ENCODE results near the gene FSTL4. TPM values are rescaled to one million over a fixed set of nuclear protein-coding genes. Genes with fewer than 3 reads are reported as not detected.
A peak's percentile ranks its signal among the peaks of the same experiment; 100 is the strongest.

FSTL4 gene
- total RNA-seq, 2 experiments from 2014 or later, result not detected

DNA sequence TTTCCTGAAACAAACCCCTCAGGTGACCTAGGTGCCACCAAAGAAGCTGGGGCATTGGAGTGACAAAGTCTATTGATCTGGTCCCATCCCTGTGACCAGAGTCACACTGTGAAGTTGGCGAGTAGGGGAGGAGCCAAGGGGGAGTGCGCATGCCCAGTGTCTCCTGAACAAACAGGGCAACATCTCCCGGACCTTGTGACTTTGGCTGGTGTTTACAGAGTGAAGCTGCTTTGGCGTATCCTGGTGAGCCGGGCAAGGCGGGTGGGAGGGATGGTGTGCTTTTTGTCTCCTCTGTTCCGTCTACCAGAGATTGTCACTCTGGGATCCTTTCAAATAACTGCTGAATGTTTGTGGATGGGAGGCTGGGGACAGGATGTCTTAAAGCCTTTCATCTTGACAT, 356.1 kb downstream of the FSTL4 start:
- Histone ChIP-seq H3K27ac (ENCODE audit: low read depth, low read length, poor library complexity, severe bottlenecking) (no peak overlapping the region), H3K79me2 (ENCODE audit: insufficient read depth, low read depth, low read length) (no peaks in the 10 kb centered on the region), H3K4me2 (ENCODE audit: low read length) (no peak overlapping the region), H3K9me3 (ENCODE audit: low read length) (no peaks in the 10 kb centered on the region), H4K20me1 (ENCODE audit: insufficient read depth, low read length) (no peaks in the 10 kb centered on the region), H3K36me3 (ENCODE audit: insufficient read depth, low read length) (no peaks in the 10 kb centered on the region), H3K9me2 (ENCODE audit: insufficient read depth, low read length) (no peaks in the 10 kb centered on the region), H3K4me1 (ENCODE audit: insufficient read depth, low read length, poor library complexity, severe bottlenecking) (no peaks in the 10 kb centered on the region), H3K4me3 (ENCODE audit: low read depth, low read length, poor library complexity, severe bottlenecking) (no peak overlapping the region), H2AFZ (ENCODE audit: low read length) (no peak overlapping the region)
- TF ChIP-seq EZH2phosphoT487 (IDR thresholded peaks at IDR 0.05; ENCODE audit: borderline replicate concordance, low read depth, low read length) (no peak), CTCF (conservative IDR thresholded peaks at IDR 0.05; ENCODE audit: low read length) (no peak)
- no TSS peak for BruUV-seq (replicated peaks)
- CTCF ChIA-PET (ENCODE audit: unreplicated experiment), result no interaction called here
- intact Hi-C loops (cut with micrococcal nuclease; ENCODE audit: unreplicated experiment), result no loop called here
- POLR2A ChIA-PET, result no interaction called here
- DNase-seq (ENCODE audit: low spot score), result no peak

- intact Hi-C loops (cut with micrococcal nuclease; ENCODE audit: unreplicated experiment), result no loop called here
- Histone ChIP-seq H3K4me1 (ENCODE audit: insufficient read depth, low read length, poor library complexity, severe bottlenecking) (no peaks in the 10 kb centered on the region), H3K79me2 (ENCODE audit: insufficient read depth, low read depth, low read length) (no peaks in the 10 kb centered on the region), H3K4me3 (ENCODE audit: low read depth, low read length, poor library complexity, severe bottlenecking) (no peak overlapping the region), H3K9me3 (ENCODE audit: low read length) (no peaks in the 10 kb centered on the region), H3K4me2 (ENCODE audit: low read length) (no peak overlapping the region), H3K36me3 (ENCODE audit: insufficient read depth, low read length) (no peaks in the 10 kb centered on the region), H2AFZ (ENCODE audit: low read length) (no peak overlapping the region), H3K27ac (ENCODE audit: low read depth, low read length, poor library complexity, severe bottlenecking) (no peak overlapping the region), H3K9me2 (ENCODE audit: insufficient read depth, low read length) (no peaks in the 10 kb centered on the region), H4K20me1 (ENCODE audit: insufficient read depth, low read length) (no peaks in the 10 kb centered on the region)
- ChIA-PET CTCF (ENCODE audit: unreplicated experiment) (no interaction called here), POLR2A (no interaction called here)
- no TSS peak for BruUV-seq (replicated peaks)
- TF ChIP-seq CTCF (conservative IDR thresholded peaks at IDR 0.05; ENCODE audit: low read length) (0 out of 2 replicates have a peak, but pooled peaks have one; percentile 11), EZH2phosphoT487 (IDR thresholded peaks at IDR 0.05; ENCODE audit: borderline replicate concordance, low read depth, low read length) (no peak)
- DNase-seq (ENCODE audit: low spot score), result no peak
These were observed 357.5 kb downstream of the FSTL4 start for GRCh38 chr5:133254803-133255202.

DNA sequence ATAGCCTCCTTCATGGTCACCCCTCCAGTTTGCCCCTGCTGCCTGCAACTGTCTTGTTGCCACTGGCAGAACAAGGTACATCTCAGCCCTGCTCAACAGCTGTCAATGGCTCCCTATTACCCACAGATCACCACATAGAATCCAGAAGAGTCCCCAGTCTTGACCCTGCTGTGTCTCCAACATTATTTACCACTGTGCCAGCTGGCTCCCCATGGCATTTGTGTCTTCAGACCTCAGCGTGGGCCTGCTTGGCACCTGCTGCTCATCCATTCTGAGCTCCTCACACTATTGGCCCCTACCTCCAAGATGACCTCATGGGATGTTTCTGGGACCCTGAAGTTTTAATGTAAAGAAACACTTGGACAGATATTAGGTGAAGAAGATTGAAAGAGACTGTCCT, 358.7 kb downstream of the FSTL4 start:
- POLR2A ChIA-PET, result interaction anchor here (0.6 kb wide), 1 partner anchor 721 kb away, joined by 3 read pairs; no protein-coding TSS in a partner anchor

More for the DNA sequence above, 358.7 kb downstream of the FSTL4 start:
- Histone ChIP-seq H2AFZ (ENCODE audit: low read length) (no peak overlapping the region), H3K9me2 (ENCODE audit: insufficient read depth, low read length) (no peaks in the 10 kb centered on the region), H3K36me3 (ENCODE audit: insufficient read depth, low read length) (no peaks in the 10 kb centered on the region), H3K79me2 (ENCODE audit: insufficient read depth, low read depth, low read length) (no peaks in the 10 kb centered on the region), H3K4me3 (ENCODE audit: low read depth, low read length, poor library complexity, severe bottlenecking) (no peak overlapping the region), H3K4me2 (ENCODE audit: low read length) (no peak overlapping the region), H3K9me3 (ENCODE audit: low read length) (no peaks in the 10 kb centered on the region), H3K27ac (ENCODE audit: low read depth, low read length, poor library complexity, severe bottlenecking) (no peak overlapping the region), H3K4me1 (ENCODE audit: insufficient read depth, low read length, poor library complexity, severe bottlenecking) (no peaks in the 10 kb centered on the region), H4K20me1 (ENCODE audit: insufficient read depth, low read length) (no peaks in the 10 kb centered on the region)
- no peak for DNase-seq (ENCODE audit: low spot score)
- intact Hi-C loops (cut with micrococcal nuclease; ENCODE audit: unreplicated experiment), result no loop called here
- CTCF ChIA-PET (ENCODE audit: unreplicated experiment), result no interaction called here
- no TSS peak for BruUV-seq (replicated peaks)
- no peak for TF ChIP-seq CTCF (conservative IDR thresholded peaks at IDR 0.05; ENCODE audit: low read length)
- TF ChIP-seq EZH2phosphoT487 (IDR thresholded peaks at IDR 0.05; ENCODE audit: borderline replicate concordance, low read depth, low read length), result no peak
